C4-2B (cell line): ENCODE data around the gene ATAD2B.

ENCODE experiments used
- ZFX ChIP-seq: fragments of 450-650 bp; IDR thresholded peaks from 2 replicates; pipeline ENCODE4 v1.6.1; 2017
- TF ChIP-seq, protein P1 (sequence below): fragments of 450-650 bp; conservative IDR thresholded peaks from 2 replicates; pipeline ENCODE4 v1.5.1; 2017; ENCODE audit warnings: mild to moderate bottlenecking

DNA sequence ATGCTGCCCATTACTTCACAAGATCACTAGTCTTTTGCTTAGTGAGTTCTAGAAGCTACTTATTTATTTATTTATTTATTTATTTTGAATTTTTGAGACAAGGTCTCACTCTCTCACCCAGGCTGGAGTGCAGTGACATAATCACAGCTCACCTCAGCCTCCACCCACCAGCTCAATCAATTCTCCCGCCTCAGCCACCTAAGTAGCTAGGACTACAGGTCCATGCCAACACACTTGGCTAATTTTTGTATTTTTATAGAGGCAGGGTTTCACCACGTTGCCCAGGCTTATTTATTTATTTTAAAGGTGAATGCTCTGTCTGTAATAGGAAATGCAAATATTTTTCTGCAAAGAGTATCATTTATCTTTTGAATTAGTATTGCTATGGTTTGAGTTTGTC is 67.7 kb downstream of the ATAD2B start:
- TF ChIP-seq, protein P1, sequence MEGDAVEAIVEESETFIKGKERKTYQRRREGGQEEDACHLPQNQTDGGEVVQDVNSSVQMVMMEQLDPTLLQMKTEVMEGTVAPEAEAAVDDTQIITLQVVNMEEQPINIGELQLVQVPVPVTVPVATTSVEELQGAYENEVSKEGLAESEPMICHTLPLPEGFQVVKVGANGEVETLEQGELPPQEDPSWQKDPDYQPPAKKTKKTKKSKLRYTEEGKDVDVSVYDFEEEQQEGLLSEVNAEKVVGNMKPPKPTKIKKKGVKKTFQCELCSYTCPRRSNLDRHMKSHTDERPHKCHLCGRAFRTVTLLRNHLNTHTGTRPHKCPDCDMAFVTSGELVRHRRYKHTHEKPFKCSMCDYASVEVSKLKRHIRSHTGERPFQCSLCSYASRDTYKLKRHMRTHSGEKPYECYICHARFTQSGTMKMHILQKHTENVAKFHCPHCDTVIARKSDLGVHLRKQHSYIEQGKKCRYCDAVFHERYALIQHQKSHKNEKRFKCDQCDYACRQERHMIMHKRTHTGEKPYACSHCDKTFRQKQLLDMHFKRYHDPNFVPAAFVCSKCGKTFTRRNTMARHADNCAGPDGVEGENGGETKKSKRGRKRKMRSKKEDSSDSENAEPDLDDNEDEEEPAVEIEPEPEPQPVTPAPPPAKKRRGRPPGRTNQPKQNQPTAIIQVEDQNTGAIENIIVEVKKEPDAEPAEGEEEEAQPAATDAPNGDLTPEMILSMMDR, result no peak
- TF ChIP-seq ZFX, result no peak
